Measurements from ENCODE around the gene DUSP11. TPM values are rescaled to one million over a fixed set of nuclear protein-coding genes. Genes with fewer than 3 reads are reported as not detected.

Gene DUSP11
- total RNA-seq, 4 donors from 2014 or later, result 21.2 to 34.5 (median 25.6) TPM

DNA sequence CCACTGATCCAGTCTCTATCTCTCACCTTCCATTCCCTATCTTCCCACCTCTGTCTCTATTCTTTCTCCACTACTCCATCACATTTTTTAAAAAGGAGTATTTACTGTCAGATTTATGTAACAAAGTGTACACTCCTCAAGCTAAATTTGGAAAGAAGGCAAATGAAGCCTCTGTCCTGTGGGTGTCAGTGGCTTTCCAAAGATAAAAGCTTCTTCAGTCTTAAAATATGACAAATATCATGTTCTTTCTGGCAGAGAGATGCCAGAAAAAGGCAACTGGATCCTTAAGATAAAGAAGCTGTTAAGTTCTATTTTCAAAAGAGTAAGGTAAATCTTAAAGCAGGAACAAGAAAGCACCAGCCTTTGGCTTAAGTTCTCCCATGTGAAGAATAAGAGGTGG is 7.1 kb downstream of the DUSP11 start:
- TF ChIP-seq, protein P1, sequence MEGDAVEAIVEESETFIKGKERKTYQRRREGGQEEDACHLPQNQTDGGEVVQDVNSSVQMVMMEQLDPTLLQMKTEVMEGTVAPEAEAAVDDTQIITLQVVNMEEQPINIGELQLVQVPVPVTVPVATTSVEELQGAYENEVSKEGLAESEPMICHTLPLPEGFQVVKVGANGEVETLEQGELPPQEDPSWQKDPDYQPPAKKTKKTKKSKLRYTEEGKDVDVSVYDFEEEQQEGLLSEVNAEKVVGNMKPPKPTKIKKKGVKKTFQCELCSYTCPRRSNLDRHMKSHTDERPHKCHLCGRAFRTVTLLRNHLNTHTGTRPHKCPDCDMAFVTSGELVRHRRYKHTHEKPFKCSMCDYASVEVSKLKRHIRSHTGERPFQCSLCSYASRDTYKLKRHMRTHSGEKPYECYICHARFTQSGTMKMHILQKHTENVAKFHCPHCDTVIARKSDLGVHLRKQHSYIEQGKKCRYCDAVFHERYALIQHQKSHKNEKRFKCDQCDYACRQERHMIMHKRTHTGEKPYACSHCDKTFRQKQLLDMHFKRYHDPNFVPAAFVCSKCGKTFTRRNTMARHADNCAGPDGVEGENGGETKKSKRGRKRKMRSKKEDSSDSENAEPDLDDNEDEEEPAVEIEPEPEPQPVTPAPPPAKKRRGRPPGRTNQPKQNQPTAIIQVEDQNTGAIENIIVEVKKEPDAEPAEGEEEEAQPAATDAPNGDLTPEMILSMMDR (IDR thresholded peaks at IDR 0.05), result no peak
- DNase-seq (ENCODE audit: low spot score) (no peak), ATAC-seq (ENCODE audit: low FRiP score) (no peak)

DNA sequence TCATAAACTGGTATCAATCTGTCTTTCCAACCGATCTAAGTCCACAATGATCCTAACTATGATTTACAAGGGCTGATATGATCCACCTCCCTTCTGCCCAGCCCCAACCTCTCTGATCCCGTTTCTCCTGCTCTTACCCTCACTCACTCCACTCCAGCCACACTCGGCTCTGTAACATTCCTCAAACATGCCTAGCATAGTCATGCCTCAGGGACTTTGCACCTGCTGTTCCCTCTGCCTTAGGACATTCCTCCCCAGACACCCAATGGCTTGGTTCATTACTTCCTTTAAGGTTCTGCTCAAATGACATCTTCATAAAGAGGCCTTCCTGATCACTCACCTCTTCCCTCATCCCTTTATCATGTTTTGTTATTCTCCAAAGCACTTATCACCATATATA is 9.2 kb downstream of the DUSP11 start:
- DNase-seq (ENCODE audit: low spot score), result no peak
- no peak for ATAC-seq (ENCODE audit: low FRiP score)
- TF ChIP-seq, protein P1 (IDR thresholded peaks at IDR 0.05), result no peak

DNA sequence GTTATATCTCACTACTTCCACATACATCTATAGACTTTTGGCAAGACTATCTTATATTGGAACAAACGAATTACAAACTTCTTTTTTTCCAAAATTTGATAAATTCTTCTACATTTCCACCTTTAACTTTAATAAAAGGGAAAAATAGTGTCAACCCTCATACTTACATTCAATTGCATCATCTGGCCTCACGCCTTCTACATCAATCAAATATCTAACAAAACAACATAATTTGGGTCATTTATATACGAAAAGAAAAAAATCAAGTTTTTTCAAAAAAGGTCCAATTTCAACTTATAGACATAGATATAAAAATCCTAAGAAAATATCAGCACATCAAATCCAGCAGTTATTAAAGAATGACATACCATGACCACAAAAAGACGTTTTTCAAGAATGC is 12.9 kb downstream of the DUSP11 start:
- TF ChIP-seq, protein P1 (IDR thresholded peaks at IDR 0.05), result no peak
- no peak for ATAC-seq (ENCODE audit: low FRiP score)
- no peak for DNase-seq (ENCODE audit: low spot score)

DNA sequence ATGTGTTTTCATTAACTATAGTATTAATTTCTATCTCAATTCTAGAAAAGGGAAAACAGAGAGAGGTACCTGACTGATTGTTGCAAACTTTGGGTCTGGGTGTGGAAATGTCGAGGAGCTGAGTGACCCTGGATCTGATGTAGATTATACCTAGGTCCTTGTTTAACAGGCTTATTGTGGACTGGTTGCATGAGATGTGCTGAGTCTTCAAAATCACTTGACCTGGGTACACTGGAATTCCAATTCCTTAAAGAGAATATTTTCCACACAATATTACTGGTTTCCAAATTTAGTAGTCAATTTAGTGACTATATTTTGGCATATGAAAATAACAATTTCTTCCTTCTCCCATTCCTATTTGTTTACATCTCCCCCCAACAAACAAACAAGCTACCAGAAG is 13.6 kb downstream of the DUSP11 start:
- no peak for ATAC-seq (ENCODE audit: low FRiP score)
- DNase-seq (ENCODE audit: low spot score), result no peak

DNA sequence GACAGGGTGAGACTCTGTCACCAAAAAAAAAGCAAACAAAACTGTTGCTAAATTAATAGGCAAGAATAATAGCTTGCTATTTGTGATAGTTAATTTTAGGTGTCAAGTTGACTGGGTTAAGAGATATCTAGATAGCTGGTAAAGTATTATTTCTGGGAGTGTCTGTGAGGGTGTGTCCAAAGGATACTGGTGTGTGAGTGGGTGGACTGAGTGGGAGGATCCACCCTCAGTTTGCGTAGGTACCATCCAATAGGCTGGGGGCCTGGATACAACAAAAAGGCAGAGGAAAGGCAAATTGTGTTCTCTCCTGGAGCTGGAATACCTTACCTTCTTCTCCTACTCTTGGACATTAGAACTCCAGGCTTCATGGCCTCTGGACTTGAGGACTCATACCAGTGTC is 15.0 kb downstream of the DUSP11 start:
- ATAC-seq (ENCODE audit: low FRiP score), result no peak
- no peak for DNase-seq (ENCODE audit: low spot score)
- TF ChIP-seq, protein P1 (IDR thresholded peaks at IDR 0.05), result no peak

More for the DNA sequence above, 13.6 kb downstream of the DUSP11 start:
- TF ChIP-seq, protein P1 (IDR thresholded peaks at IDR 0.05), result no peak

DNA sequence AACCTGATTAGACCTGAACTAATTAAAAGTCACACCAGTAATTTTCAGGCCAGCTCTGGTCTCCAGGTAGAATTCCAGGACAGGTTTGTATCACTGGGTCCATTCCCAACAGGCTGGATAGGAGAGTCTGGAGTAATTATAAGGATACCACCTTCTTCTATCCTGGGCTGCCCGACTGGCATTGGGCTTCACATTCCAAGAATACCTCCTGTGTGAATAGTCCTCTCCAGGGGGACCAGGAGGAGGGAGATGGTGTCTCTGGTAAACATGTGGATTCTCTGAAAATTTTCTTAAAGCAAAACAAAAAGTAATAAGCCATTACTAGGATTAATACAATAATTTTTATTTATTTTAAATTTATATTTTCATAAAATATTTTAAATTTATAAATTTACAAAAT is 17.3 kb downstream of the DUSP11 start:
- ATAC-seq (ENCODE audit: low FRiP score) (no peak), DNase-seq (ENCODE audit: low spot score) (no peak)
- TF ChIP-seq, protein P1 (IDR thresholded peaks at IDR 0.05), result no peak

DNA sequence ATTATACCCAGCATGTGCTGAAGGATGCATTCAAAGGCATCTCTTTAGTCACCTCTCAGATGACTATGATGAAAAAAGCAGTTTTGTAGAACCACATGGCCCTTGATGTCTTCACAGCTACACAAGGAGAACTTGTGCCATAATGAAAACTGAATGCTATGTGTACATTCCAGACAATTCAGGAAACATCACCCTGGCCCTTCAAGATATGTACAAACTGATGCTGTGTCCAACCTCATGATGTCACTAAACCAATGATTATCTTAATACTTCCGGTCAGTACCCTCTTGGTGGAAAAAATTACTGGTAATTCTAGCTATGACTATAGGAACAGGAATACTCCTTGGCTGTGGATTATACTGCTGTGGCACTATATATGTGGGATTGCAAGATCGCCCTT is 20.0 kb downstream of the DUSP11 start:
- ATAC-seq (ENCODE audit: low FRiP score) (no peak), DNase-seq (ENCODE audit: low spot score) (no peak)
- TF ChIP-seq, protein P1 (IDR thresholded peaks at IDR 0.05), result no peak
